HepG2 (cell line): Measurements from ENCODE around the gene SCRT2. TPM values are rescaled to one million over a fixed set of nuclear protein-coding genes. Genes with fewer than 3 reads are reported as not detected.
A peak's percentile ranks its signal among the peaks of the same experiment; 100 is the strongest.

ENCODE experiments used
- CHCHD3 ChIP-seq: sonication (generic); formaldehyde crosslinking; IDR thresholded peaks from 2 replicates; pipeline ENCODE4 v1.8.0; 2022; ENCODE audit warnings: mild to moderate bottlenecking, missing genetic modification reagents, moderate library complexity
- ELF4 ChIP-seq: sonication (generic); formaldehyde crosslinking; IDR thresholded peaks from 2 replicates; pipeline ENCODE4 v1.5.0; 2020; ENCODE audit warnings: missing genetic modification reagents, mild to moderate bottlenecking, moderate library complexity, borderline replicate concordance
- GMEB1 ChIP-seq: sonication (generic); formaldehyde crosslinking; IDR thresholded peaks from 2 replicates; pipeline ENCODE4 v1.5.1; 2020; ENCODE audit warnings: missing genetic modification reagents, mild to moderate bottlenecking, borderline replicate concordance
- HINFP ChIP-seq: sonication (generic); formaldehyde crosslinking; IDR thresholded peaks from 2 replicates; pipeline ENCODE4 v1.4.0; 2020; ENCODE audit warnings: low read depth, mild to moderate bottlenecking, missing genetic modification reagents
- HNF4A ChIP-seq: sonication (generic); formaldehyde crosslinking; IDR thresholded peaks from 2 replicates; pipeline ENCODE4 v1.4.0; 2020; ENCODE audit warnings: missing genetic modification reagents
- KAT7 ChIP-seq: IDR thresholded peaks from 2 replicates; pipeline ENCODE4 v1.6.1; 2018; ENCODE audit warnings: borderline replicate concordance, missing compliant biosample characterization
- KLF11 ChIP-seq: IDR thresholded peaks from 2 replicates; pipeline ENCODE4 v1.6.1; 2016; ENCODE audit warnings: missing compliant biosample characterization
- KLF12 ChIP-seq: sonication (generic); formaldehyde crosslinking; IDR thresholded peaks from 2 replicates; pipeline ENCODE4 v1.4.0; 2020; ENCODE audit warnings: missing genetic modification reagents, borderline replicate concordance
- MATR3 ChIP-seq: sonication (generic); formaldehyde crosslinking; IDR thresholded peaks from 2 replicates; pipeline ENCODE4 v1.4.0; 2020; ENCODE audit warnings: missing genetic modification reagents
- NCOR1 ChIP-seq: fragments of 200-600 bp; sonication (generic); IDR thresholded peaks from 2 replicates; pipeline ENCODE4 v1.7.0; 2017; ENCODE audit warnings: antibody characterized with exemption, low read length, borderline replicate concordance
- NFATC3 ChIP-seq: sonication (generic); formaldehyde crosslinking; IDR thresholded peaks from 2 replicates; pipeline ENCODE4 v1.5.1; 2020; ENCODE audit warnings: mild to moderate bottlenecking, missing genetic modification reagents
- NPAS2 ChIP-seq: sonication (generic); formaldehyde crosslinking; IDR thresholded peaks from 2 replicates; pipeline ENCODE4 v1.8.0; 2022; ENCODE audit warnings: mild to moderate bottlenecking, missing genetic modification reagents, borderline replicate concordance
- POGK ChIP-seq: sonication (generic); formaldehyde crosslinking; conservative IDR thresholded peaks from 2 replicates; pipeline ENCODE4 v1.8.0; 2022; ENCODE audit warnings: mild to moderate bottlenecking, moderate library complexity, missing genetic modification reagents
- POLR2AphosphoS2 ChIP-seq: IDR thresholded peaks from 2 replicates; pipeline ENCODE4 v1.6.1; 2011; ENCODE audit warnings: low read depth, low read length, improper control_type of control experiment
- TBP ChIP-seq: sonication (generic); formaldehyde crosslinking; IDR thresholded peaks from 2 replicates; pipeline ENCODE4 v1.5.0; 2020; ENCODE audit warnings: missing genetic modification reagents
- TCF12 ChIP-seq, 2 experiments: fragments of 450-650 bp in 1 of 2; sonication (generic) in 1 of 2; formaldehyde crosslinking in 1 of 2; IDR thresholded peaks; 2 replicates each; pipeline versions ENCODE4 v1.6.1 to v1.8.0; 2017 to 2022; ENCODE audit warnings: antibody characterized with exemption in 1 of 2, mild to moderate bottlenecking in 1 of 2, missing genetic modification reagents in 1 of 2, moderate library complexity in 1 of 2
- TCF7 ChIP-seq: sonication (generic); IDR thresholded peaks from 2 replicates; pipeline ENCODE4 v1.6.1; 2016; ENCODE audit warnings: antibody characterized with exemption, low read depth
- TGIF2 ChIP-seq: IDR thresholded peaks from 2 replicates; pipeline ENCODE4 v1.6.1; 2016; ENCODE audit warnings: control low read depth, missing compliant biosample characterization
- U2AF1 ChIP-seq: fragments of 200-400 bp; formaldehyde crosslinking; optimal IDR thresholded peaks from 2 replicates; pipeline ENCODE3; 2017; ENCODE audit warnings: mild to moderate bottlenecking, low read depth, low read length
- XRCC5 ChIP-seq: fragments of 200-400 bp; formaldehyde crosslinking; optimal IDR thresholded peaks from 2 replicates; pipeline ENCODE3; 2017; ENCODE audit warnings: mild to moderate bottlenecking, low read length
- ZFP1 ChIP-seq: IDR thresholded peaks from 2 replicates; pipeline ENCODE4 v1.6.1; 2016
- ZMYM2 ChIP-seq: sonication (generic); formaldehyde crosslinking; IDR thresholded peaks from 2 replicates; pipeline ENCODE4 v1.8.0; 2022; ENCODE audit warnings: mild to moderate bottlenecking, missing genetic modification reagents
- ZNF383 ChIP-seq: sonication (generic); formaldehyde crosslinking; IDR thresholded peaks from 2 replicates; pipeline ENCODE4 v1.4.0; 2020; ENCODE audit warnings: missing genetic modification reagents, mild to moderate bottlenecking, borderline replicate concordance
- ZNF737 ChIP-seq: sonication (generic); formaldehyde crosslinking; IDR thresholded peaks from 2 replicates; pipeline ENCODE4 v1.5.0; 2020; ENCODE audit warnings: missing genetic modification reagents, mild to moderate bottlenecking, borderline replicate concordance
- polyA plus RNA-seq, 8 experiments: library from polyadenylated mRNA; depleted of rRNA in 3 of 8; stranded (reverse) in 7 of 8; unstranded in 1 of 8; fragments of >200 nt; fragmentation: Illumina TruSeq in 4 of 8; extraction: Trizol in 4 of 8; gene quantifications; 2 replicates each; pipeline versions ENCODE4 v1.2.1 to v1.2.3, GENCODE V29; 2011 to 2016; ENCODE audit warnings: low read depth in 4 of 8, missing spikeins in 1 of 8, mixed read lengths in 1 of 8; ENCODE audit not compliant: insufficient read depth in 1 of 8
- total RNA-seq, 5 experiments: library from RNA; depleted of rRNA; stranded (reverse); fragments of >200 nt; fragmentation: Illumina TruSeq; extraction: Trizol; gene quantifications; 2 replicates each; pipeline ENCODE4 v1.2.3, GENCODE V29; 2016; ENCODE audit warnings: low read depth in 1 of 5

Gene SCRT2
- total and polyA plus RNA-seq, 2 of the 13 experiments (the other 11 are each of a cell fraction or from before 2014, with no cell fraction given), result not detected

- TF ChIP-seq POLR2AphosphoS2, result no peak
- TF ChIP-seq HINFP (CRISPR knock-in tag), result no peak; the same call in 1 of the 2 replicates
- TF ChIP-seq ZNF383, result 0 out of 2 replicates have a peak, but pooled peaks have one; percentile 40
- TF ChIP-seq GMEB1 (CRISPR knock-in tag), result peak; percentile 11; the same call in 1 of the 2 replicates
- TF ChIP-seq NPAS2 (CRISPR knock-in tag), result no peak
- TF ChIP-seq U2AF1, result no peak
- TF ChIP-seq KAT7 (CRISPR knock-in tag), result peak; percentile 79
- TF ChIP-seq POGK (CRISPR knock-in tag), result 0 out of 2 replicates have a peak, but pooled peaks have one; percentile 45
- no peak for TF ChIP-seq TCF7
- TF ChIP-seq ZFP1 (CRISPR knock-in tag), result no peak
- no peak for TF ChIP-seq NCOR1
- TF ChIP-seq KLF12 (CRISPR knock-in tag), result no peak
- no peak for TF ChIP-seq XRCC5
- no peak for TF ChIP-seq TCF12 (IDR thresholded peaks at IDR 0.05)
- TF ChIP-seq TCF12 (CRISPR knock-in tag; IDR thresholded peaks at IDR 0.05), result no peak
- no peak for TF ChIP-seq CHCHD3 (CRISPR knock-in tag)
- TF ChIP-seq ELF4 (CRISPR knock-in tag), result no peak
- TF ChIP-seq HNF4A, result peak; percentile 30; the same call in 1 of the 2 replicates
- TF ChIP-seq TGIF2 (CRISPR knock-in tag), result no peak
- no peak for TF ChIP-seq ZMYM2 (CRISPR knock-in tag)
- peak; percentile 71 for TF ChIP-seq ZNF737 (CRISPR knock-in tag)
- 0 out of 2 replicates have a peak, but pooled peaks have one; percentile 18 for TF ChIP-seq KLF11 (CRISPR knock-in tag)
- TF ChIP-seq NFATC3 (CRISPR knock-in tag), result no peak
- TF ChIP-seq MATR3, result no peak
- TF ChIP-seq TBP (CRISPR knock-in tag), result 0 out of 2 replicates have a peak, but pooled peaks have one; percentile 72
Observed at GRCh38 chr20:651713-652614, 23.6 kb downstream of the SCRT2 start (continued).
